Natural killer cell (primary cell): ENCODE data around the gene CCN5. TPM values are rescaled to one million over a fixed set of nuclear protein-coding genes. Genes with fewer than 3 reads are reported as not detected.
A peak's percentile ranks its signal among the peaks of the same experiment; 100 is the strongest.

Experiments used
- ATAC-seq, 3 donors: fragments of 150-1000 bp in 2 of 3; fragments of 200-7000 bp in 1 of 3; cut with Tn5 transposase; 1 replicate in 1 of 3; 2 replicates in 2 of 3; pipeline ENCODE4 v1.10.0; 2021; ENCODE audit warnings: mild to moderate bottlenecking in 2 of 3, moderate library complexity in 2 of 3
- DNase-seq, 2 donors: peaks; one replicate each; pipeline versions ENCODE4 v3.0.0 to v3.0.0-alpha.2; 2013 to 2021; ENCODE audit warnings: mixed read lengths in 1 of 2
- H3K27ac ChIP-seq: one replicate; pipeline ENCODE4 v1.5.1; 2013; ENCODE audit warnings: mild to moderate bottlenecking, low read length
- H3K27me3 ChIP-seq: one replicate; pipeline ENCODE4 v1.6.1; 2013; ENCODE audit warnings: low read length; ENCODE audit not compliant: control insufficient read depth, insufficient read depth
- H3K36me3 ChIP-seq: one replicate; pipeline ENCODE4 v1.6.1; 2013; ENCODE audit warnings: low read length; ENCODE audit not compliant: control insufficient read depth, insufficient read depth
- H3K4me1 ChIP-seq: one replicate; pipeline ENCODE4 v1.6.1; 2013; ENCODE audit warnings: low read length; ENCODE audit not compliant: control insufficient read depth, insufficient read depth
- H3K4me3 ChIP-seq: one replicate; pipeline ENCODE4 v1.5.1; 2013; ENCODE audit warnings: low read length
- H3K9me3 ChIP-seq: one replicate; pipeline ENCODE4 v1.6.1; 2013; ENCODE audit warnings: low read length; ENCODE audit not compliant: control insufficient read depth, insufficient read depth
- H3K27ac Mint-ChIP-seq, 2 donors: one replicate each; pipeline ENCODE4 v1.8.0; 2022; ENCODE audit warnings: mild to moderate bottlenecking in 2 of 2, mixed read lengths in 2 of 2, moderate library complexity in 1 of 2
- H3K27me3 Mint-ChIP-seq, 2 donors: one replicate each; pipeline ENCODE4 v1.8.0; 2022; ENCODE audit warnings: low read depth in 2 of 2, mixed read lengths in 2 of 2
- H3K36me3 Mint-ChIP-seq: one replicate; pipeline ENCODE4 v1.8.0; 2022; ENCODE audit warnings: mixed read lengths
- H3K4me1 Mint-ChIP-seq, 2 donors: one replicate each; pipeline ENCODE4 v1.8.0; 2022; ENCODE audit warnings: mixed read lengths in 2 of 2
- H3K4me3 Mint-ChIP-seq: one replicate; pipeline ENCODE4 v1.8.0; 2022; ENCODE audit warnings: mild to moderate bottlenecking, moderate library complexity, mixed read lengths
- H3K9me3 Mint-ChIP-seq, 2 donors: one replicate each; pipeline ENCODE4 v1.8.0; 2022; ENCODE audit warnings: mixed read lengths in 2 of 2
- WGBS: methylation state at CpG from one replicate; pipeline ENCODE4 v1.1.7; 2013; ENCODE audit warnings: missing lambda C conversion rate; ENCODE audit not compliant: insufficient coverage; 5-methylcytosine and 5-hydroxymethylcytosine counted together
- intact Hi-C: fragments of 100-400 bp; cut with micrococcal nuclease; formaldehyde crosslinking; loops from one replicate; pipeline ENCODE4 v1.14.2; 2022
- total RNA-seq, 4 donors: library from RNA; stranded (reverse); fragments of 120-200 nt in 1 of 4; gene quantifications; one replicate each; pipeline versions ENCODE4 v1.2.3 to v1.2.4, GENCODE V29; 2013 to 2022
- TF ChIP-seq, protein P1 (sequence below): fragments of 200-600 bp; IDR thresholded peaks from one replicate; pipeline ENCODE4 v1.8.0; 2022; ENCODE audit warnings: antibody characterized with exemption

Gene CCN5
- total RNA-seq, 3 donors from 2014 or later (not counting 1 experiment from before 2014, with no cell fraction given), result not detected

DNA sequence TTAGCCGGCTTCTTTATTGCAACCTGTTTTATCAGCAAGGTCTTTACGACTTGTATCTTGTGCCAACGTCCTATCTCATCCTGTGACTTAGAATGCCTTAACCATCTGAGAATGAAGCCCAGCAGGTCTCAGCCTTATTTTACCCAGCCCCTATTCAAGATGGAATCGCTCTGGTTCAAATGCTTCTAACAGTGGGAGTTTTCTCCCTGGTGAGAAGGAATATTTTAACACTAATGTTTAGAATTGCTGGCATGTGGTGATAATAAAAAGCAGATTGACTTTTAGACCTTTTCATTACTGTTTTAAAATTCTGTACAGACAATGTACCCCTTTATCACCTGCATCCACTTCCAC, 20.6 kb downstream of the CCN5 start:
- Histone ChIP-seq H3K36me3 (no peaks in the 10 kb centered on the region), H3K27me3 (no peaks in the 10 kb centered on the region), H3K9me3 (no peaks in the 10 kb centered on the region), H3K4me1 (peaks cover 4% of the 10 kb centered on the region), H3K27ac (no peak overlapping the region), H3K4me3 (no peak overlapping the region)
- ATAC-seq, result no peak
- Mint-ChIP-seq H3K36me3 (no peaks in the 10 kb centered on the region), H3K9me3 (no peaks in the 10 kb centered on the region), H3K4me3 (peak overlapping the region; percentile 83), H3K4me1 (peaks cover 12 to 20% of the 10 kb centered on the region in 2 donors), H3K27ac (peak overlapping the region; percentile 54 to 79), H3K27me3 (peaks cover 0 to 4% of the 10 kb centered on the region in 2 donors)
- 94% methylated on average over 3 of the region's 4 CpGs for WGBS
- no peak for DNase-seq
- intact Hi-C loops, result loop anchor here (5.0 kb wide), 1 partner anchor 518 kb away; no protein-coding TSS in a partner anchor
- TF ChIP-seq, protein P1, sequence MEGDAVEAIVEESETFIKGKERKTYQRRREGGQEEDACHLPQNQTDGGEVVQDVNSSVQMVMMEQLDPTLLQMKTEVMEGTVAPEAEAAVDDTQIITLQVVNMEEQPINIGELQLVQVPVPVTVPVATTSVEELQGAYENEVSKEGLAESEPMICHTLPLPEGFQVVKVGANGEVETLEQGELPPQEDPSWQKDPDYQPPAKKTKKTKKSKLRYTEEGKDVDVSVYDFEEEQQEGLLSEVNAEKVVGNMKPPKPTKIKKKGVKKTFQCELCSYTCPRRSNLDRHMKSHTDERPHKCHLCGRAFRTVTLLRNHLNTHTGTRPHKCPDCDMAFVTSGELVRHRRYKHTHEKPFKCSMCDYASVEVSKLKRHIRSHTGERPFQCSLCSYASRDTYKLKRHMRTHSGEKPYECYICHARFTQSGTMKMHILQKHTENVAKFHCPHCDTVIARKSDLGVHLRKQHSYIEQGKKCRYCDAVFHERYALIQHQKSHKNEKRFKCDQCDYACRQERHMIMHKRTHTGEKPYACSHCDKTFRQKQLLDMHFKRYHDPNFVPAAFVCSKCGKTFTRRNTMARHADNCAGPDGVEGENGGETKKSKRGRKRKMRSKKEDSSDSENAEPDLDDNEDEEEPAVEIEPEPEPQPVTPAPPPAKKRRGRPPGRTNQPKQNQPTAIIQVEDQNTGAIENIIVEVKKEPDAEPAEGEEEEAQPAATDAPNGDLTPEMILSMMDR, result no peak

DNA sequence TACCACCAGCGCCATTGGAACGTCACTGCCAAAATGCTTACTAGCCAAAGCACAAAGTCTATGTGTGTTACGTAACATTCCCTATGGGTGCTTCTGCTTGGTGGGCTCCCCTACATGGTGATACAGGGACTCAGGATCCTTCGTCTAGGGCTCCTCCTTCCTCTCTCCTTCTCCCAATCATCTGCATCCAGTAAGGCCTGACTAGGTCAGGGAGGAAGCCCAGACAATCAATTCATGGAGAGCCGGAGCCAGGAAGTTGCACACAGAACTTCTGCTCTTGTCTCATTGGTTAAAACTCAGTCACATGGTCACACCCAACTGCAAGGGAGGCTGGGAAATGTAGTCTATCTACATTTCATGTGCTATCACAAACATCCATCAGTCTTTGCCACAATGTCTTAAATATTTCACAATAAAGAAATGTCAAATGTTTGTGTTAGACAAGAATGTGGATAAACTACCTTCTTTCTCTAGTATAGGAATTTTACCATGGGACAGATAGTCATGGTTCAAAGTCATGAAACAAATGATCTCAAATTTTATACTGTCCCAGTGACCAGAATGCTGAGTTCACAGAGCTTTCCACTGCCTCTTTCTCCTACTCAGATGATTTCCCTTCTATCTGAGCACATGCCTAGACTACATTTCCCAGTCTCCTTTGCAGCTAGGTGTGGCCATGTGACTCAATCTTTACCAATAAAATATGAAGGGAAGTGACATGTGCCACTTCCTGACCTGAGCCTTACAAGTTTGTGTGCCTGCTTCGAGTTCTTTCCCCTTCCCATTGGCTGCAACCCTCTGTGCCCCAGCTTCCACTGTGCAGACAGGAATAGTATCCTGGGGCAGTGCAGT, 21.2 kb downstream of the CCN5 start:
- DNase-seq, result peak in 1 of 2 donors; percentile 73
- H3K4me3 ChIP-seq, result no peak overlapping the region
- no peaks in the 10 kb centered on the region for H3K9me3 ChIP-seq
- no peak overlapping the region for H3K27ac ChIP-seq
- Mint-ChIP-seq H3K9me3 (no peaks in the 10 kb centered on the region), H3K4me1 (peaks cover 12 to 20% of the 10 kb centered on the region in 2 donors), H3K4me3 (peak overlapping the region; percentile 83), H3K27me3 (peaks cover 0 to 4% of the 10 kb centered on the region in 2 donors), H3K36me3 (no peaks in the 10 kb centered on the region), H3K27ac (peak overlapping the region; percentile 54 to 79)
- H3K27me3 ChIP-seq, result no peaks in the 10 kb centered on the region
- TF ChIP-seq, protein P1, result no peak
- intact Hi-C loops, result loop anchor here (5.0 kb wide), 1 partner anchor 519 kb away; no protein-coding TSS in a partner anchor
- peak in 2 of 3 donors; percentile 69 to 78 for ATAC-seq
- H3K36me3 ChIP-seq, result no peaks in the 10 kb centered on the region
- WGBS, result 51% methylated on average over 6 of the region's 6 CpGs
- peaks cover 4% of the 10 kb centered on the region for H3K4me1 ChIP-seq

DNA sequence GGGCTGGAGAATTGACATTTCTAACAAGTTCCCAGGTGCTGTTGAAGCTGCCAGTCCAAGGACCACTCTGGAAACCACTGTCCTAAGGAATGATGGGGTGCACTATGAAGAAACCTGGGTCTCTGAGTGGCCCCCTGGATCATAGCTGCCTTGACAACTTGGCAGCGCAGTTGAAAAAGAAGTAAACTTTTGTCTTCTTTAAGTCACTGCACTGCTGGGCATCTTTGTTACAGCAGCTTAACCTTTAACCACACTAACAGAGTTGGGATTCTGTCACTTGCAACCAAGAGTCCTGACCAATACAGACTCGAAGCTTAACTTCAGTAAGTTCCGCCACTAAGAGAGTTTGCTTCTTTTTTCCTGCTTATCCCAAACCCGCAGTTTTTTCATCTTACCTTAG, 21.9 kb downstream of the CCN5 start:
- DNase-seq (no peak), ATAC-seq (no peak)
- 100% methylated on average over 4 of the region's 4 CpGs for WGBS
- no peak overlapping the region for H3K27ac Mint-ChIP-seq
- peaks cover 3 to 10% of the 10 kb centered on the region in 2 donors for H3K27me3 Mint-ChIP-seq
- H3K4me3 Mint-ChIP-seq, result no peak overlapping the region
- Histone ChIP-seq H3K4me3 (no peak overlapping the region), H3K27me3 (no peaks in the 10 kb centered on the region), H3K9me3 (no peaks in the 10 kb centered on the region), H3K36me3 (no peaks in the 10 kb centered on the region), H3K27ac (no peak overlapping the region), H3K4me1 (peaks cover 4% of the 10 kb centered on the region)
- peaks cover 12 to 20% of the 10 kb centered on the region in 2 donors for H3K4me1 Mint-ChIP-seq
- H3K9me3 Mint-ChIP-seq, result no peaks in the 10 kb centered on the region
- intact Hi-C loops, result loop anchor here (5.0 kb wide), 1 partner anchor 520 kb away; no protein-coding TSS in a partner anchor
- H3K36me3 Mint-ChIP-seq, result no peaks in the 10 kb centered on the region
- TF ChIP-seq, protein P1, result no peak
